ENCODE results near the gene CCL2.

The CCL2 gene

GRCh38 chr17:34230342-34230741 is 24.7 kb upstream of the CCL2 start:
- Histone ChIP-seq H3K4me2 (ENCODE audit: low read length, poor library complexity, severe bottlenecking) (no peak overlapping the region), H2BK15ac (ENCODE audit: low read depth, poor library complexity, severe bottlenecking) (no peak overlapping the region), H3K27ac (ENCODE audit: low read length, poor library complexity, severe bottlenecking) (no peak overlapping the region), H3K27me3 (ENCODE audit: control insufficient read depth in 1 of 2, insufficient read depth in 1 of 2, low read length in 2 of 2) (no peaks in the 10 kb centered on the region), H2BK5ac (ENCODE audit: low read depth, low read length, poor library complexity, severe bottlenecking) (no peak overlapping the region), H2AFZ (ENCODE audit: low read depth, low read length) (no peak overlapping the region), H4K8ac (ENCODE audit: low read length) (no peak overlapping the region), H2AK5ac (ENCODE audit: low read length, severe bottlenecking) (no peak overlapping the region), H3K23ac (ENCODE audit: low read length in 2 of 2) (no peak overlapping the region), H3K9me3 (ENCODE audit: control insufficient read depth, low read length) (peaks cover 5% of the 10 kb centered on the region), H2BK12ac (ENCODE audit: low read length in 2 of 2) (no peak overlapping the region), H3K4me1 (ENCODE audit: control insufficient read depth, insufficient read depth, low read depth, low read length) (no peaks in the 10 kb centered on the region), H3K79me1 (replicated peaks; ENCODE audit: low read length, poor library complexity, severe bottlenecking) (no peaks in the 10 kb centered on the region), H2BK120ac (ENCODE audit: low read depth, low read length) (no peak overlapping the region), H3K36me3 (ENCODE audit: control insufficient read depth in 1 of 2, insufficient read depth in 2 of 2, low read depth in 1 of 2, low read length in 2 of 2) (no peaks in the 10 kb centered on the region), H3K4me3 (ENCODE audit: insufficient read depth in 1 of 2, low read depth in 1 of 2, low read length in 2 of 2) (no peak overlapping the region), H3K9ac (ENCODE audit: low read length) (no peak overlapping the region), H3K14ac (ENCODE audit: low read length in 2 of 2) (no peak overlapping the region), H3K18ac (ENCODE audit: low read depth in 1 of 2, low read length in 2 of 2) (no peak overlapping the region), H4K91ac (ENCODE audit: low read length) (no peak overlapping the region), H3K4ac (ENCODE audit: low read depth in 1 of 2, low read length in 2 of 2) (no peak overlapping the region)
- no peak for DNase-seq
- no CpG with 5 or more reads among the region's 1 CpG for WGBS

- Histone ChIP-seq H3K4me1 (ENCODE audit: control insufficient read depth, insufficient read depth, low read depth, low read length) (no peaks in the 10 kb centered on the region), H2BK12ac (ENCODE audit: low read length in 2 of 2) (no peak overlapping the region), H3K14ac (ENCODE audit: low read length in 2 of 2) (no peak overlapping the region), H2BK5ac (ENCODE audit: low read depth, low read length, poor library complexity, severe bottlenecking) (no peak overlapping the region), H2BK120ac (ENCODE audit: low read depth, low read length) (no peak overlapping the region), H3K4me3 (ENCODE audit: insufficient read depth in 1 of 2, low read depth in 1 of 2, low read length in 2 of 2) (no peak overlapping the region), H3K23ac (ENCODE audit: low read length in 2 of 2) (no peak overlapping the region), H4K8ac (ENCODE audit: low read length) (no peak overlapping the region), H3K4me2 (ENCODE audit: low read length, poor library complexity, severe bottlenecking) (no peak overlapping the region), H3K4ac (ENCODE audit: low read depth in 1 of 2, low read length in 2 of 2) (no peak overlapping the region), H3K79me1 (replicated peaks; ENCODE audit: low read length, poor library complexity, severe bottlenecking) (no peaks in the 10 kb centered on the region), H4K91ac (ENCODE audit: low read length) (no peak overlapping the region), H2AFZ (ENCODE audit: low read depth, low read length) (no peak overlapping the region), H3K9ac (ENCODE audit: low read length) (no peak overlapping the region), H2BK15ac (ENCODE audit: low read depth, poor library complexity, severe bottlenecking) (no peak overlapping the region), H2AK5ac (ENCODE audit: low read length, severe bottlenecking) (no peak overlapping the region), H3K36me3 (ENCODE audit: control insufficient read depth in 1 of 2, insufficient read depth in 2 of 2, low read depth in 1 of 2, low read length in 2 of 2) (no peaks in the 10 kb centered on the region), H3K9me3 (ENCODE audit: control insufficient read depth, low read length) (peaks cover 5% of the 10 kb centered on the region), H3K27me3 (ENCODE audit: control insufficient read depth in 1 of 2, insufficient read depth in 1 of 2, low read length in 2 of 2) (no peaks in the 10 kb centered on the region), H3K27ac (ENCODE audit: low read length, poor library complexity, severe bottlenecking) (no peak overlapping the region), H3K18ac (ENCODE audit: low read depth in 1 of 2, low read length in 2 of 2) (no peak overlapping the region)
- 79% methylated on average over 3 of the region's 3 CpGs for WGBS
- no peak for DNase-seq
Observed at GRCh38 chr17:34234616-34235015, 20.5 kb upstream of the CCL2 start.

GRCh38 chr17:34235389-34236028 is 19.6 kb upstream of the CCL2 start:
- DNase-seq = no peak
- 60% methylated on average over 6 of the region's 6 CpGs for WGBS
- Histone ChIP-seq H3K4me2 (ENCODE audit: low read length, poor library complexity, severe bottlenecking) (no peak overlapping the region), H3K9me3 (ENCODE audit: control insufficient read depth, low read length) (peaks cover 3% of the 10 kb centered on the region), H3K4me1 (ENCODE audit: control insufficient read depth, insufficient read depth, low read depth, low read length) (no peaks in the 10 kb centered on the region), H2BK120ac (ENCODE audit: low read depth, low read length) (no peak overlapping the region), H3K18ac (ENCODE audit: low read depth in 1 of 2, low read length in 2 of 2) (no peak overlapping the region), H4K8ac (ENCODE audit: low read length) (no peak overlapping the region), H2BK12ac (ENCODE audit: low read length in 2 of 2) (no peak overlapping the region), H2AK5ac (ENCODE audit: low read length, severe bottlenecking) (no peak overlapping the region), H3K4me3 (ENCODE audit: insufficient read depth in 1 of 2, low read depth in 1 of 2, low read length in 2 of 2) (no peak overlapping the region), H2BK15ac (ENCODE audit: low read depth, poor library complexity, severe bottlenecking) (no peak overlapping the region), H3K23ac (ENCODE audit: low read length in 2 of 2) (no peak overlapping the region), H2BK5ac (ENCODE audit: low read depth, low read length, poor library complexity, severe bottlenecking) (no peak overlapping the region), H3K9ac (ENCODE audit: low read length) (no peak overlapping the region), H2AFZ (ENCODE audit: low read depth, low read length) (no peak overlapping the region), H3K27ac (ENCODE audit: low read length, poor library complexity, severe bottlenecking) (no peak overlapping the region), H4K91ac (ENCODE audit: low read length) (no peak overlapping the region), H3K79me1 (replicated peaks; ENCODE audit: low read length, poor library complexity, severe bottlenecking) (no peaks in the 10 kb centered on the region), H3K27me3 (ENCODE audit: control insufficient read depth in 1 of 2, insufficient read depth in 1 of 2, low read length in 2 of 2) (no peaks in the 10 kb centered on the region), H3K36me3 (ENCODE audit: control insufficient read depth in 1 of 2, insufficient read depth in 2 of 2, low read depth in 1 of 2, low read length in 2 of 2) (no peaks in the 10 kb centered on the region), H3K14ac (ENCODE audit: low read length in 2 of 2) (no peak overlapping the region), H3K4ac (ENCODE audit: low read depth in 1 of 2, low read length in 2 of 2) (no peak overlapping the region)

GRCh38 chr17:34236281-34236892 is 18.7 kb upstream of the CCL2 start:
- Histone ChIP-seq H3K9me3 (ENCODE audit: control insufficient read depth, low read length) (no peaks in the 10 kb centered on the region), H4K8ac (ENCODE audit: low read length) (no peak overlapping the region), H2AFZ (ENCODE audit: low read depth, low read length) (no peak overlapping the region), H2BK5ac (ENCODE audit: low read depth, low read length, poor library complexity, severe bottlenecking) (no peak overlapping the region), H3K79me1 (replicated peaks; ENCODE audit: low read length, poor library complexity, severe bottlenecking) (no peaks in the 10 kb centered on the region), H3K23ac (ENCODE audit: low read length in 2 of 2) (no peak overlapping the region), H2BK120ac (ENCODE audit: low read depth, low read length) (no peak overlapping the region), H3K9ac (ENCODE audit: low read length) (no peak overlapping the region), H3K27me3 (ENCODE audit: control insufficient read depth in 1 of 2, insufficient read depth in 1 of 2, low read length in 2 of 2) (no peaks in the 10 kb centered on the region), H2BK12ac (ENCODE audit: low read length in 2 of 2) (no peak overlapping the region), H3K4me3 (ENCODE audit: insufficient read depth in 1 of 2, low read depth in 1 of 2, low read length in 2 of 2) (no peak overlapping the region), H3K27ac (ENCODE audit: low read length, poor library complexity, severe bottlenecking) (no peak overlapping the region), H2AK5ac (ENCODE audit: low read length, severe bottlenecking) (no peak overlapping the region), H3K4me2 (ENCODE audit: low read length, poor library complexity, severe bottlenecking) (no peak overlapping the region), H3K14ac (ENCODE audit: low read length in 2 of 2) (no peak overlapping the region), H2BK15ac (ENCODE audit: low read depth, poor library complexity, severe bottlenecking) (no peak overlapping the region), H4K91ac (ENCODE audit: low read length) (no peak overlapping the region), H3K4me1 (ENCODE audit: control insufficient read depth, insufficient read depth, low read depth, low read length) (no peaks in the 10 kb centered on the region), H3K36me3 (ENCODE audit: control insufficient read depth in 1 of 2, insufficient read depth in 2 of 2, low read depth in 1 of 2, low read length in 2 of 2) (no peaks in the 10 kb centered on the region), H3K4ac (ENCODE audit: low read depth in 1 of 2, low read length in 2 of 2) (no peak overlapping the region), H3K18ac (ENCODE audit: low read depth in 1 of 2, low read length in 2 of 2) (no peak overlapping the region)
- 81% methylated on average over 6 of the region's 6 CpGs for WGBS
- DNase-seq = no peak
